Retinal pigment epithelial cell (primary cell): ENCODE data around the gene CLASRP.

Experiments
- DNase-seq: peaks from one replicate; pipeline ENCODE4 v3.0.0-alpha.2; 2010; ENCODE audit warnings: low read depth
- H3K4me3 ChIP-seq: 2 replicates; pipeline ENCODE4 v1.5.1; 2011; ENCODE audit warnings: mild to moderate bottlenecking, low read length, control low read depth, moderate library complexity
- TF ChIP-seq, protein P1 (sequence below): conservative IDR thresholded peaks from 2 replicates; pipeline ENCODE4 v1.5.1; 2011; ENCODE audit warnings: low read depth, low read length, control low read depth, inconsistent platforms

CLASRP gene

DNA sequence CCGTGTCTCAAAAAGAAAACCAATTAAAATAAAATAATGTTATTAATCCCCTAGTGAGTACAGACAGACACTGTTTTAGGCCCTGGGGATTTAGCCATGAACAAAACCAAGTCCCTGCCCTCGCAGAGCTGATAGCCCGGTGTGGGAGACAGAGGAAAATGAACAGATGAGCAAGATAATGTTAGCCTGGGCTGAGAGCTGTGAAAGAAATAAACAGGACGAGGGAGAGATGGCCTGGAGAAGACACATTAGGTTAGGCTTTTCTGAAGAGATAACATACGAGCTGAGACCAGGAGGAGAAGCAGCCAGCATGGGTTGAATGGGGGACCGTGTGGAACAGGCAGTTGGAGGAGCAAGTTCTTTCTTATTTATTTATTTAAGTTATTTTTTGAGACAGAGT is 28.5 kb upstream of the CLASRP start:
- TF ChIP-seq, protein P1, sequence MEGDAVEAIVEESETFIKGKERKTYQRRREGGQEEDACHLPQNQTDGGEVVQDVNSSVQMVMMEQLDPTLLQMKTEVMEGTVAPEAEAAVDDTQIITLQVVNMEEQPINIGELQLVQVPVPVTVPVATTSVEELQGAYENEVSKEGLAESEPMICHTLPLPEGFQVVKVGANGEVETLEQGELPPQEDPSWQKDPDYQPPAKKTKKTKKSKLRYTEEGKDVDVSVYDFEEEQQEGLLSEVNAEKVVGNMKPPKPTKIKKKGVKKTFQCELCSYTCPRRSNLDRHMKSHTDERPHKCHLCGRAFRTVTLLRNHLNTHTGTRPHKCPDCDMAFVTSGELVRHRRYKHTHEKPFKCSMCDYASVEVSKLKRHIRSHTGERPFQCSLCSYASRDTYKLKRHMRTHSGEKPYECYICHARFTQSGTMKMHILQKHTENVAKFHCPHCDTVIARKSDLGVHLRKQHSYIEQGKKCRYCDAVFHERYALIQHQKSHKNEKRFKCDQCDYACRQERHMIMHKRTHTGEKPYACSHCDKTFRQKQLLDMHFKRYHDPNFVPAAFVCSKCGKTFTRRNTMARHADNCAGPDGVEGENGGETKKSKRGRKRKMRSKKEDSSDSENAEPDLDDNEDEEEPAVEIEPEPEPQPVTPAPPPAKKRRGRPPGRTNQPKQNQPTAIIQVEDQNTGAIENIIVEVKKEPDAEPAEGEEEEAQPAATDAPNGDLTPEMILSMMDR: no peak
- DNase-seq: no peak
- H3K4me3 ChIP-seq: no peak overlapping the region

DNA sequence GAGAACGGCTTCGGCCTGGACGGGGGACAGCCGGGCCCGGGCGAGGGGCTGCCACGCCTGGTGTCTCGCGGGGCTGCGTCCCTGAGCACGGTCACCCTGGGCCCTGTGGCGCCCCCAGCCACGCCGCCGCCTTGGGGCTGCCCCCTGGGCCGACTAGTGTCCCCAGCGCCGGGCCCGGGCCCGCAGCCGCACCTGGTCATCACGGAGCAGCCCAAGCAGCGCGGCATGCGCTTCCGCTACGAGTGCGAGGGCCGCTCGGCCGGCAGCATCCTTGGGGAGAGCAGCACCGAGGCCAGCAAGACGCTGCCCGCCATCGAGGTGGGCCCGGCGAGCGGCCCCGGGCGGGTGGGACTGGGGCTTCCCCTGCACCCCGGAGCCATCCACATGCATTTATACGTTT is 26.9 kb upstream of the CLASRP start:
- H3K4me3 ChIP-seq: no peak overlapping the region
- TF ChIP-seq, protein P1: no peak
- no peak for DNase-seq

DNA sequence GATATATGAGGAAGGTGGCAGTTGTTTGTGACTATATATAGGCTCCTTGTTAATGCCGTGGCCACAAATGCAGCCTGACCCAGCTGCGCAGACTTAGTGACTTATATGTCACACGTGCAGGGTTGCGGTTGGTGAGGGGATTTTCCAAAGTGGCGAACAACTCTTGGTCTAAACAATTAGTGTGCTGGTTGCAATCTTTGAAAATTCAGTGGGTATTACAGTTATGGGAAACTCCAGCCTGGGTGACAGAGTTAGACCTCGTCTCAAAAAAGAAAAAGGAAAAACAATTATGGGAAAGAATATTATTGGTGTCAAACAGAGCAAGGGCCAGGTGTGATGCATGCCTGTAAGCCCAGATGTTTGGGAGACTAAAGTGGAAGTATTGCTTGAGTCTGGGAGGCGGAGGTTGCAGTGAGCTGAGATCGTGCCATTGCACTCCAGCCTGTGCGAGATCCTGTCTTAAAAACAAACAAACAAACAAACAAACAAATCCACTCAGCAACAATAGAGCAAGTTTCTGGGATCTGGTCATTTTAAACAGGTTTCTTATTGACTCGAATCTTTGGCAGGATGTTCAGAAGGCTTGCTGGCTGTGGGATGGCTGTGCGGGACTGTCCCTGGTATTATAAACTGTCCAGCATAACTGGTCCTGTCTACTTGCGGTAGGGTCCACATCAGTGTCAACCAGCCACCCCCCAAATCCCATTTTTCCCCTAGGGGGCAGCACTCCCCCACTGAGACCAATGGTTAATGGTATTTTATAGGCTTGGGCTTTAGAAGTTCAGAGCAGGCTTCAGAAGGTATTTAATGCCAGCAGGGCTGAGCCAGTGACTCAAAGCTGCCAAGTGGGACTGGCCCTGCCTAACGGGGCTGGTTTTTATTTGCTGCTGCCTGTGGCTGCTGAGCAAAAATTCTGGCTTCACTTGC is 22.2 kb upstream of the CLASRP start:
- TF ChIP-seq, protein P1: peak; percentile 83
- H3K4me3 ChIP-seq: no peak overlapping the region
- DNase-seq: peak; percentile 49

DNA sequence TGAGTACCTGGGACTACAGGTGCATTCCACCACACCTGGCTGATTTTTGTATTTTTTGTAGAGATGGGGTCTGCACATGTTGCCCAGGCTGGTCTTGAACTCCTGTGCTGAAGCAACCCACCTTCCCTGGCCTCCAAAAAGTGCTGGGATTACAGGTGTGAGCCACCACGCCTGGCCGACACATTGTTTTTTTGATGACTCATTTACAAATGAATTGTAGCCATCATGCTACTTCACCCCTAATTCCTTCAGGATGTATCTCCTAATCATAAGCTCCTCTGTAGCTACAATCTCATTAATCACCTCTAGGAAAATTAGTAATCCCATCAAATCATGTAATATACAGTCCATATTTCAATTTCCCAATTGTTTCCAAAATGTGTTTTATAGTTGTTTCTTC is 19.7 kb upstream of the CLASRP start:
- TF ChIP-seq, protein P1: no peak

DNA sequence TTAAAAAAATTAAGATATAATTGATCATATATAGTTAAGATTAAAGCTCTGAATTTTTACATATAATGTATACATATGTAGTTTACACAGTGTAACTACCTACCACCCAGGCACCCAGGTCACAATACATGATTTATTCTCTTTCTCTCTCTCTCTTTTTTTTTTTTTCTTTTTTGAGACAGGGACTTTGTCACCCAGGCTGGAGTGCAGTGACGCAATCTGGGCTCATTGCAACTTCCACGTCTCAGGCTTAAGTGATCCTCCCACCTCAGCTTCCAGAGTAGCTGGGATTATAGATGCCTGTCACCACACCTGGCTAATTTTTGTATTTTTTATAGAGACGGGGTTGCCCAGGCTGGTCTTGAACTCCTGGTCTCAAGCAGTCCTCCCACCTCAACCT is 18.8 kb upstream of the CLASRP start:
- DNase-seq: no peak
- no peak overlapping the region for H3K4me3 ChIP-seq
- TF ChIP-seq, protein P1: no peak

More for the DNA sequence above, 19.7 kb upstream of the CLASRP start:
- DNase-seq: no peak
- H3K4me3 ChIP-seq: no peak overlapping the region

DNA sequence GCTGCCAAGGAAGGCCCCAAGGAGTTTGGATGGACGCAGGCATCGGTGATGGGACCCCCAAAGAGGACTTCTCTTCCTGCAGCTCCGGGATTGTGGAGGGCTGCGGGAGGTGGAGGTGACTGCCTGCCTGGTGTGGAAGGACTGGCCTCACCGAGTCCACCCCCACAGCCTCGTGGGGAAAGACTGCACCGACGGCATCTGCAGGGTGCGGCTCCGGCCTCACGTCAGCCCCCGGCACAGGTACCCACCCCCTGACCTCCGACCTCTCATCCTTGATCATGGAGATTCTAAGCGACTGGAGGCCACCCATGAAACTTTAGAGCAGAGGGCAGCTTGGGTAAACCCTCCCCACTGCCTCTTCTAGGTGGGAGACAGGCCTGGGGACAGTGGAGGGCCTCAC is 16.9 kb upstream of the CLASRP start:
- DNase-seq: no peak
- H3K4me3 ChIP-seq: no peak overlapping the region

DNA sequence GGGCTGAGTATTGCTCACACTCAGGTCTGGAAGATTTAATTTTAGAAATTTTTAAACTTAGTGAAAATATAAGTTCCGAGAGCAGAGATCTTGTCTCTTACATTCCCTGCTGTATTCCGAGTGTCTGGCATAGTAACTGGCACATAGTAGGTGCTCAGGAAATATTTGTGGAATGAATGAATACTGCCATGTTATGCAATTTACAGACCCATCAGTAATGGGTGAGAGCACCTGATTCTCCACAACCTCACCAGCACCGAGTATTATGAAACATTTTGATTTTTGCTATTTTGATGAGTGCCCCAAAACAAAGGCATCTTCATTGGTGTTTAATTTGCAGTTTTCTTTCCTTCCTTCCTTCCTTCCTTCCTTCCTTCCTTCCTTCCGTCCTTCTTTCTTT is 15.8 kb upstream of the CLASRP start:
- H3K4me3 ChIP-seq: no peak overlapping the region
- TF ChIP-seq, protein P1: no peak
- no peak for DNase-seq

More for the DNA sequence above, 16.9 kb upstream of the CLASRP start:
- TF ChIP-seq, protein P1: no peak
